Prostate gland (tissue), 2 donors: ENCODE data around the gene MDFI.

Experiments used
- CTCF ChIP-seq, 4 experiments: fragments of 200-600 bp in 2 of 4; fragments of 450-650 bp in 2 of 4; sonication (generic) in 2 of 4; IDR thresholded peaks; 1 replicate in 3 of 4; 2 replicates in 1 of 4; pipeline ENCODE4 v1.5.1; 2016 to 2019; ENCODE audit warnings: antibody characterized with exemption in 4 of 4, mild to moderate bottlenecking in 2 of 4, moderate library complexity in 2 of 4
- POLR2A ChIP-seq: fragments of 450-650 bp; IDR thresholded peaks from one replicate; pipeline ENCODE4 v1.6.1; 2016; ENCODE audit warnings: antibody characterized with exemption, mild to moderate bottlenecking
- POLR2AphosphoS5 ChIP-seq: sonication (generic); formaldehyde crosslinking; IDR thresholded peaks from one replicate; pipeline ENCODE4 v1.6.1; 2017; ENCODE audit warnings: antibody characterized with exemption

- no peak for TF ChIP-seq POLR2A
- no peak for TF ChIP-seq CTCF (IDR thresholded peaks at IDR 0.05)
- TF ChIP-seq POLR2AphosphoS5: no peak
Measured at GRCh38 chr6:41604006-41604405, 34.3 kb upstream of the MDFI start.
